ENCODE results near the gene ZIC1.

GRCh38 chr3:147423798-147424580 is 14.8 kb downstream of the ZIC1 start:
- no peak for TF ChIP-seq ZNF274 (IDR thresholded peaks at IDR 0.05; ENCODE audit: low read depth, low read length)
- TF ChIP-seq SUZ12 (IDR thresholded peaks at IDR 0.05; ENCODE audit: extremely low read depth, insufficient read depth, insufficient read length), result peak; percentile 15
- TF ChIP-seq YY1 (IDR thresholded peaks at IDR 0.05; ENCODE audit: insufficient read depth, insufficient read length), result no peak

All from NT2/D1 (cell line).